ENCODE measurements around the gene ITIH3. TPM values are rescaled to one million over a fixed set of nuclear protein-coding genes. Genes with fewer than 3 reads are reported as not detected.

ITIH3 gene
- total and polyA plus RNA-seq, 10 of the 15 experiments (the other 5 are each of a cell fraction or from before 2014, with no cell fraction given), result 0.07 to 0.17 (median 0.15) TPM; not detected in 7

GRCh38 chr3:52752045-52752660 is 42.4 kb upstream of the ITIH3 start:
- ChIA-PET CTCF (no interaction called here), POLR2A (no interaction called here)
- FAIRE-seq, result no peak
- TF ChIP-seq YBX1 (IDR thresholded peaks at IDR 0.05) (no peak), SRF (IDR thresholded peaks at IDR 0.05; ENCODE audit: low read depth in 2 of 2, low read length in 2 of 2) (no peak), PML (IDR thresholded peaks at IDR 0.05; ENCODE audit: low read length) (no peak), SPI1 (IDR thresholded peaks at IDR 0.05; ENCODE audit: borderline replicate concordance, insufficient read depth, low read depth, low read length) (no peak), SMAD5 (IDR thresholded peaks at IDR 0.05; ENCODE audit: low read depth) (no peak), MYC (IDR thresholded peaks at IDR 0.05; ENCODE audit: insufficient read depth, insufficient read length, insufficient replicate concordance, low read length, severe bottlenecking) (no peak), CTCF (IDR thresholded peaks at IDR 0.05 in 2 of 3, conservative IDR thresholded peaks at IDR 0.05 in 1 of 3; ENCODE audit: control insufficient read depth in 2 of 3, extremely low read depth in 1 of 3, insufficient read depth in 1 of 3, low read depth in 3 of 3, low read length in 3 of 3) (no peak), ETV6 (conservative IDR thresholded peaks at IDR 0.05 in 1 of 2, IDR thresholded peaks at IDR 0.05 in 1 of 2; ENCODE audit: borderline replicate concordance in 1 of 2, low read depth in 1 of 2) (no peak), KDM1A (IDR thresholded peaks at IDR 0.05; ENCODE audit: borderline replicate concordance) (no peak), ZSCAN29 (IDR thresholded peaks at IDR 0.05) (no peak), CHD2 (IDR thresholded peaks at IDR 0.05; ENCODE audit: borderline replicate concordance, low read depth, low read length) (no peak), HSF1 (IDR thresholded peaks at IDR 0.05; ENCODE audit: low read depth, low read length) (no peak), E4F1 (IDR thresholded peaks at IDR 0.05; ENCODE audit: borderline replicate concordance, partially characterized antibody) (no peak), MTA2 (IDR thresholded peaks at IDR 0.05; ENCODE audit: low read depth) (no peak), NFXL1 (IDR thresholded peaks at IDR 0.05; ENCODE audit: borderline replicate concordance) (no peak)

More at GRCh38 chr3:52752045-52752660, 42.4 kb upstream of the ITIH3 start:
- BruUV-seq (replicated peaks), result no TSS peak
- ChIA-PET RAD21 (ENCODE audit: unreplicated experiment) (no interaction called here), SMC1A (ENCODE audit: uncharacterized antibody, unreplicated experiment) (no interaction called here)
- 100% methylated on average over 3 of the region's 3 CpGs for WGBS (ENCODE audit: insufficient coverage, insufficient replicate concordance, low lambda C conversion rate, missing lambda C conversion rate)
- Histone ChIP-seq H3K79me2 (ENCODE audit: control insufficient read depth, insufficient read depth, low read length) (no peaks in the 10 kb centered on the region), H3K4me1 (ENCODE audit: control insufficient read depth, insufficient read depth, low read length) (peaks cover 3% of the 10 kb centered on the region; the same call in 1 of the 2 replicates), H3K9me3 (replicated peaks; ENCODE audit: control insufficient read depth, insufficient read depth, low read length) (no peaks in the 10 kb centered on the region), H4K20me1 (ENCODE audit: control insufficient read depth, insufficient read depth) (no peaks in the 10 kb centered on the region), H3K4me2 (ENCODE audit: control insufficient read depth, insufficient read depth) (no peak overlapping the region), H3K27me3 (replicated peaks in 1 of 2; ENCODE audit: control insufficient read depth in 2 of 2, insufficient read depth in 2 of 2, low read length in 1 of 2) (no peaks in the 10 kb centered on the region), H3K4me3 (no peak overlapping the region), H3K27ac (ENCODE audit: control insufficient read depth, insufficient read depth) (no peak overlapping the region), H3K36me3 (ENCODE audit: control insufficient read depth in 2 of 2, insufficient read depth in 2 of 2, low read length in 1 of 2) (peaks cover 0 to 6% of the 10 kb centered on the region in 2 experiments; a peak in 3 of 4 replicates), H3K9ac (ENCODE audit: control insufficient read depth, insufficient read depth, low read length) (no peak overlapping the region), H2AFZ (ENCODE audit: control insufficient read depth, low read depth, low read length) (no peak overlapping the region)
- in situ Hi-C loops (cut with MboI), result no loop called here
- DNase-seq (ENCODE audit: low read depth, low spot score), result no peak
- no peak for ATAC-seq
- intact Hi-C loops (cut with micrococcal nuclease; ENCODE audit: unreplicated experiment), result no loop called here
